WTC11 (cell line): ENCODE results near the gene GLT1D1. TPM values are rescaled to one million over a fixed set of nuclear protein-coding genes. Genes with fewer than 3 reads are reported as not detected.

Source experiments
- ATAC-seq: fragments of 200-7000 bp; cut with Tn5 transposase; 2 replicates; pipeline ENCODE4 v1.10.0; 2021; ENCODE audit warnings: mild to moderate bottlenecking, moderate library complexity
- CTCF ChIA-PET: fragments of 300-600 bp; sonication (Branson Sonifier 250); formaldehyde crosslinking; loops from one replicate; lab custom pipeline; 2021; ENCODE audit warnings: antibody characterized with exemption; lab: Charles Lee
- POLR2A ChIA-PET: fragments of 350-600 bp; sonication (Branson Sonifier 250); formaldehyde crosslinking; loops from one replicate; lab custom pipeline; 2021; ENCODE audit warnings: antibody characterized with exemption; lab: Charles Lee
- DNase-seq: peaks from one replicate; pipeline ENCODE4 v3.0.0; 2021; ENCODE audit warnings: low spot score
- H3K27ac Mint-ChIP-seq: 2 replicates; pipeline ENCODE4 v1.8.0; 2021; ENCODE audit warnings: mixed read lengths
- H3K27me3 Mint-ChIP-seq: 2 replicates; pipeline ENCODE4 v1.8.0; 2021; ENCODE audit warnings: low read depth, mild to moderate bottlenecking, moderate library complexity, mixed read lengths
- H3K36me3 Mint-ChIP-seq: 2 replicates; pipeline ENCODE4 v1.8.0; 2021; ENCODE audit warnings: mixed read lengths
- H3K4me1 Mint-ChIP-seq: 2 replicates; pipeline ENCODE4 v1.8.0; 2022; ENCODE audit warnings: mixed read lengths
- H3K4me3 Mint-ChIP-seq: 2 replicates; pipeline ENCODE4 v1.8.0; 2021; ENCODE audit warnings: mild to moderate bottlenecking, moderate library complexity, mixed read lengths
- H3K9me3 Mint-ChIP-seq: 2 replicates; pipeline ENCODE4 v1.8.0; 2021; ENCODE audit warnings: mixed read lengths
- ARID4B ChIP-seq: sonication (generic); formaldehyde crosslinking; IDR thresholded peaks from 2 replicates; pipeline ENCODE4 v1.8.0; 2023; ENCODE audit warnings: missing genetic modification reagents, mild to moderate bottlenecking, borderline replicate concordance
- CREB1 ChIP-seq: sonication (generic); formaldehyde crosslinking; IDR thresholded peaks from 2 replicates; pipeline ENCODE4 v1.8.0; 2023; ENCODE audit warnings: mild to moderate bottlenecking, missing genetic modification reagents
- ELF4 ChIP-seq: sonication (generic); formaldehyde crosslinking; IDR thresholded peaks from 2 replicates; pipeline ENCODE4 v1.8.1; 2022; ENCODE audit warnings: low read depth, mild to moderate bottlenecking, moderate library complexity, missing genetic modification reagents
- EMX1 ChIP-seq: fragments of 250-450 bp; sonication (Bioruptor Pico); IDR thresholded peaks from 2 replicates; pipeline ENCODE4 v1.8.0; 2021; ENCODE audit warnings: mild to moderate bottlenecking
- ERG ChIP-seq: fragments of 250-450 bp; sonication (Bioruptor Pico); IDR thresholded peaks from 2 replicates; pipeline ENCODE4 v1.8.0; 2021; ENCODE audit warnings: mild to moderate bottlenecking
- ESRRA ChIP-seq: sonication (generic); formaldehyde crosslinking; IDR thresholded peaks from 2 replicates; pipeline ENCODE4 v1.8.1; 2022; ENCODE audit warnings: mild to moderate bottlenecking, missing genetic modification reagents, borderline replicate concordance
- ETV6 ChIP-seq: sonication (generic); formaldehyde crosslinking; IDR thresholded peaks from 2 replicates; pipeline ENCODE4 v1.8.1; 2022; ENCODE audit warnings: mild to moderate bottlenecking, missing genetic modification reagents
- GABPB1 ChIP-seq: sonication (generic); formaldehyde crosslinking; IDR thresholded peaks from 2 replicates; pipeline ENCODE4 v1.8.1; 2023; ENCODE audit warnings: mild to moderate bottlenecking, missing genetic modification reagents
- GTF2I ChIP-seq: fragments of 250-450 bp; sonication (Bioruptor Pico); conservative IDR thresholded peaks from 2 replicates; pipeline ENCODE4 v1.4.0; 2021; ENCODE audit warnings: mild to moderate bottlenecking
- KAT7 ChIP-seq: sonication (generic); formaldehyde crosslinking; IDR thresholded peaks from 2 replicates; pipeline ENCODE4 v1.8.1; 2023; ENCODE audit warnings: missing genetic modification reagents, mild to moderate bottlenecking, borderline replicate concordance
- MXD4 ChIP-seq: fragments of 250-450 bp; sonication (Bioruptor Pico); IDR thresholded peaks from 2 replicates; pipeline ENCODE4 v1.8.0; 2021; ENCODE audit warnings: mild to moderate bottlenecking, moderate library complexity, borderline replicate concordance
- NR3C1 ChIP-seq: sonication (generic); formaldehyde crosslinking; conservative IDR thresholded peaks from 2 replicates; pipeline ENCODE4 v1.8.1; 2023; ENCODE audit warnings: low read depth, mild to moderate bottlenecking, missing genetic modification reagents
- PREB ChIP-seq: sonication (generic); formaldehyde crosslinking; IDR thresholded peaks from 2 replicates; pipeline ENCODE4 v1.8.1; 2022; ENCODE audit warnings: mild to moderate bottlenecking, missing genetic modification reagents, moderate library complexity, borderline replicate concordance
- RORB ChIP-seq: fragments of 250-450 bp; sonication (Bioruptor Pico); IDR thresholded peaks from 2 replicates; pipeline ENCODE4 v1.9.0; 2021; ENCODE audit warnings: mild to moderate bottlenecking
- SMAD4 ChIP-seq: sonication (generic); formaldehyde crosslinking; IDR thresholded peaks from 2 replicates; pipeline ENCODE4 v1.8.0; 2022; ENCODE audit warnings: mild to moderate bottlenecking, missing genetic modification reagents
- TEAD4 ChIP-seq: sonication (generic); formaldehyde crosslinking; IDR thresholded peaks from 2 replicates; pipeline ENCODE4 v1.8.0; 2022; ENCODE audit warnings: mild to moderate bottlenecking, missing genetic modification reagents
- ZNF219 ChIP-seq: sonication (generic); formaldehyde crosslinking; IDR thresholded peaks from 2 replicates; pipeline ENCODE4 v1.8.0; 2023; ENCODE audit warnings: missing genetic modification reagents, mild to moderate bottlenecking, borderline replicate concordance
- ZNF232 ChIP-seq: sonication (generic); formaldehyde crosslinking; IDR thresholded peaks from 2 replicates; pipeline ENCODE4 v1.8.0; 2022; ENCODE audit warnings: mild to moderate bottlenecking, missing genetic modification reagents
- total RNA-seq: library from RNA; stranded (reverse); gene quantifications from 3 replicates; pipeline ENCODE4 v1.2.3, GENCODE V29; 2021

Gene GLT1D1
- total RNA-seq, 1 experiment from 2014 or later, result 1.5 TPM

- TF ChIP-seq PREB (CRISPR knock-in tag), result no peak
- TF ChIP-seq GTF2I (CRISPR knock-in tag), result no peak
These were observed 127.3 kb downstream of the GLT1D1 start (continued) for GRCh38 chr12:128980623-128981022.

- DNase-seq (no peak), ATAC-seq (no peak)
- H3K4me3 Mint-ChIP-seq, result no peak overlapping the region
- peaks cover 59% of the 10 kb centered on the region for H3K9me3 Mint-ChIP-seq
- no peaks in the 10 kb centered on the region for H3K4me1 Mint-ChIP-seq
- H3K36me3 Mint-ChIP-seq, result peaks cover 70% of the 10 kb centered on the region
- POLR2A ChIA-PET, result no interaction called here
- TF ChIP-seq ESRRA (CRISPR knock-in tag) (no peak), GABPB1 (CRISPR knock-in tag) (no peak), ARID4B (CRISPR knock-in tag) (no peak), TEAD4 (CRISPR knock-in tag) (no peak), CREB1 (CRISPR knock-in tag) (no peak), RORB (CRISPR knock-in tag) (no peak), ELF4 (CRISPR knock-in tag) (no peak), ZNF232 (no peak), PREB (CRISPR knock-in tag) (no peak), KAT7 (CRISPR knock-in tag) (no peak)
- H3K27ac Mint-ChIP-seq, result no peak overlapping the region
- CTCF ChIA-PET, result interaction anchor here (0.5 to 1.0 kb wide), 2 partner anchors 12 to 138 kb away, joined by 4 to 5 read pairs; no protein-coding TSS in a partner anchor
- H3K27me3 Mint-ChIP-seq, result peaks cover 4% of the 10 kb centered on the region; the same call in 1 of the 2 replicates
These were observed 128.8 kb downstream of the GLT1D1 start for GRCh38 chr12:128981971-128982533.

GRCh38 chr12:128982933-128983332, 129.7 kb downstream of the GLT1D1 start:
- no peak overlapping the region for H3K27ac Mint-ChIP-seq
- peaks cover 75% of the 10 kb centered on the region for H3K36me3 Mint-ChIP-seq
- H3K27me3 Mint-ChIP-seq, result peaks cover 4% of the 10 kb centered on the region; the same call in 1 of the 2 replicates
- DNase-seq (no peak), ATAC-seq (no peak)
- H3K4me3 Mint-ChIP-seq, result no peak overlapping the region
- CTCF ChIA-PET, result no interaction called here
- POLR2A ChIA-PET, result no interaction called here
- no peaks in the 10 kb centered on the region for H3K4me1 Mint-ChIP-seq
- no peak for TF ChIP-seq ETV6 (CRISPR knock-in tag)
- TF ChIP-seq EMX1 (CRISPR knock-in tag), result no peak
- H3K9me3 Mint-ChIP-seq, result peaks cover 68% of the 10 kb centered on the region

GRCh38 chr12:128983371-128983770, 130.1 kb downstream of the GLT1D1 start:
- Mint-ChIP-seq H3K4me3 (no peak overlapping the region), H3K9me3 (peaks cover 65% of the 10 kb centered on the region), H3K27ac (no peak overlapping the region), H3K36me3 (peaks cover 74% of the 10 kb centered on the region), H3K4me1 (no peaks in the 10 kb centered on the region), H3K27me3 (peaks cover 4% of the 10 kb centered on the region; the same call in 1 of the 2 replicates)
- ATAC-seq, result no peak
- ChIA-PET CTCF (no interaction called here), POLR2A (no interaction called here)
- DNase-seq, result no peak
- TF ChIP-seq ESRRA (CRISPR knock-in tag) (no peak), ERG (no peak), SMAD4 (no peak), GTF2I (CRISPR knock-in tag) (no peak), ELF4 (CRISPR knock-in tag) (no peak), MXD4 (CRISPR knock-in tag) (no peak), NR3C1 (CRISPR knock-in tag) (no peak), ZNF219 (CRISPR knock-in tag) (no peak)
